HepG2 (cell line): ENCODE data around the gene SPACA4. TPM values are rescaled to one million over a fixed set of nuclear protein-coding genes. Genes with fewer than 3 reads are reported as not detected.

Experiments used
- ATAC-seq: fragments of 200-7000 bp; cut with Tn5 transposase; 3 replicates; pipeline ENCODE4 v1.9.1; 2020; ENCODE audit warnings: mild to moderate bottlenecking, moderate library complexity
- BruUV-seq: library from RNA; stranded (reverse); fragments of 400-500 nt; replicated peaks from 2 replicates; lab custom pipeline; 2021; lab: Mats Ljungman, UMichigan
- CTCF ChIA-PET: fragments of 300-600 bp; formaldehyde crosslinking; extraction: SDS; loops from one replicate; lab custom pipeline; 2021; ENCODE audit warnings: low total read pairs, inconsistent platforms, low intra/inter-chr PET ratio; lab: Yijun Ruan, JAX
- POLR2A ChIA-PET: fragments of 350-600 bp; sonication (Branson Sonifier 250); formaldehyde crosslinking; loops from one replicate; lab custom pipeline; 2020; ENCODE audit warnings: antibody characterized with exemption, inconsistent platforms; lab: Yijun Ruan, JAX
- DNase-seq: peaks from one replicate; pipeline ENCODE4 v3.0.0-alpha.2; 2015; ENCODE audit warnings: low spot score
- FAIRE-seq: peaks from 3 replicates; lab custom pipeline; 2011; peaks lifted over from hg19 to GRCh38; lab: Jason Lieb, UNC
- H2AFZ ChIP-seq: one replicate; pipeline ENCODE4 v1.6.1; 2011; ENCODE audit warnings: low read length, inconsistent platforms
- H3K27ac ChIP-seq: fragments of 300-600 bp; 3 replicates; pipeline ENCODE4 v1.8.0; 2011; ENCODE audit warnings: mixed run types, mild to moderate bottlenecking, mixed read lengths, low read length, inconsistent platforms; ENCODE audit not compliant: insufficient read depth; ENCODE audit errors: extremely low read length
- H3K27me3 ChIP-seq, 2 experiments: fragments of 200-600 bp in 1 of 2; 2 replicates in 1 of 2; 3 replicates in 1 of 2; pipeline versions ENCODE4 v1.6.0 to v1.8.0; 2011; ENCODE audit warnings: low read length in 2 of 2, mild to moderate bottlenecking in 2 of 2, moderate library complexity in 2 of 2, inconsistent platforms in 1 of 2; ENCODE audit not compliant: insufficient read depth in 2 of 2, control insufficient read depth in 1 of 2
- H3K36me3 ChIP-seq, 2 experiments: fragments of 200-600 bp in 1 of 2; replicated peaks in 1 of 2; 2 replicates in 1 of 2; 3 replicates in 1 of 2; pipeline versions ENCODE4 v1.5.1 to v1.8.0; 2011; ENCODE audit warnings: low read length in 2 of 2, inconsistent platforms in 1 of 2; ENCODE audit not compliant: insufficient read depth in 2 of 2, control insufficient read depth in 1 of 2
- H3K4me1 ChIP-seq: 2 replicates; pipeline ENCODE4 v1.5.1; 2012; ENCODE audit warnings: low read length, inconsistent platforms; ENCODE audit not compliant: insufficient read depth
- H3K4me2 ChIP-seq: 2 replicates; pipeline ENCODE4 v1.6.0; 2011; ENCODE audit warnings: low read depth, low read length, inconsistent platforms
- H3K4me3 ChIP-seq, 3 experiments: fragments of 200-600 bp in 1 of 3; sonication (generic), shearing (Covaris generic) in 1 of 3; replicated peaks in 1 of 3; 2 replicates each; pipeline ENCODE4 v1.5.1; 2011 to 2016; ENCODE audit warnings: low read length in 3 of 3, inconsistent platforms in 2 of 3, low read depth in 2 of 3, mild to moderate bottlenecking in 2 of 3, control low read depth in 1 of 3, mixed read lengths in 1 of 3; ENCODE audit not compliant: insufficient read depth in 1 of 3
- H3K79me2 ChIP-seq: one replicate; pipeline ENCODE4 v1.6.1; 2011; ENCODE audit warnings: low read length, inconsistent platforms; ENCODE audit not compliant: insufficient read depth
- H3K9ac ChIP-seq: 2 replicates; pipeline ENCODE4 v1.6.0; 2011; ENCODE audit warnings: mild to moderate bottlenecking, low read depth, low read length, inconsistent platforms; ENCODE audit not compliant: insufficient read depth
- H3K9me3 ChIP-seq: 2 replicates; pipeline ENCODE4 v1.5.1; 2012; ENCODE audit warnings: mild to moderate bottlenecking, low read length
- H4K20me1 ChIP-seq: 2 replicates; pipeline ENCODE4 v1.6.0; 2011; ENCODE audit warnings: inconsistent platforms, mild to moderate bottlenecking, low read length, moderate library complexity; ENCODE audit not compliant: insufficient read depth
- AKAP8 ChIP-seq: sonication (generic); formaldehyde crosslinking; IDR thresholded peaks from 2 replicates; pipeline ENCODE4 v1.5.1; 2020; ENCODE audit warnings: mild to moderate bottlenecking, missing genetic modification reagents
- ATRX ChIP-seq: sonication (generic); formaldehyde crosslinking; IDR thresholded peaks from 2 replicates; pipeline ENCODE4 v1.4.0; 2020; ENCODE audit warnings: missing genetic modification reagents, borderline replicate concordance
- BORCS8-MEF2B ChIP-seq: sonication (generic); formaldehyde crosslinking; IDR thresholded peaks from 2 replicates; pipeline ENCODE4 v1.8.0; 2022; ENCODE audit warnings: mild to moderate bottlenecking, missing genetic modification reagents
- HOXA3 ChIP-seq: sonication (generic); formaldehyde crosslinking; IDR thresholded peaks from 2 replicates; pipeline ENCODE4 v1.5.0; 2020; ENCODE audit warnings: missing genetic modification reagents
- KDM4B ChIP-seq: sonication (generic); formaldehyde crosslinking; IDR thresholded peaks from 2 replicates; pipeline ENCODE4 v1.4.0; 2020; ENCODE audit warnings: missing genetic modification reagents
- PATZ1 ChIP-seq: sonication (generic); formaldehyde crosslinking; IDR thresholded peaks from 2 replicates; pipeline ENCODE4 v1.4.0; 2020; ENCODE audit warnings: missing genetic modification reagents
- RAD51 ChIP-seq: fragments of 450-650 bp; IDR thresholded peaks from 2 replicates; pipeline ENCODE4 v1.6.1; 2016; ENCODE audit warnings: borderline replicate concordance
- RFX1 ChIP-seq: fragments of 450-650 bp; IDR thresholded peaks from 2 replicates; pipeline ENCODE4 v1.6.1; 2017
- SRF ChIP-seq: IDR thresholded peaks from 2 replicates; pipeline ENCODE4 v1.6.1; 2011; ENCODE audit warnings: mild to moderate bottlenecking, low read depth, low read length, moderate library complexity
- ZFP62 ChIP-seq: sonication (generic); formaldehyde crosslinking; IDR thresholded peaks from 2 replicates; pipeline ENCODE4 v1.4.0; 2020; ENCODE audit warnings: missing genetic modification reagents
- ZFX ChIP-seq: sonication (generic); formaldehyde crosslinking; IDR thresholded peaks from 2 replicates; pipeline ENCODE4 v1.4.0; 2020; ENCODE audit warnings: mild to moderate bottlenecking, low read depth, missing genetic modification reagents, moderate library complexity
- ZFY ChIP-seq: sonication (generic); formaldehyde crosslinking; IDR thresholded peaks from 2 replicates; pipeline ENCODE4 v1.4.0; 2020; ENCODE audit warnings: missing genetic modification reagents
- ZNF138 ChIP-seq: sonication (generic); formaldehyde crosslinking; IDR thresholded peaks from 2 replicates; pipeline ENCODE4 v1.5.0; 2020; ENCODE audit warnings: mild to moderate bottlenecking, low read depth, missing genetic modification reagents
- ZNF281 ChIP-seq: sonication (generic); formaldehyde crosslinking; IDR thresholded peaks from 2 replicates; pipeline ENCODE4 v1.4.0; 2020; ENCODE audit warnings: missing genetic modification reagents, borderline replicate concordance
- ZNF292 ChIP-seq: sonication (generic); formaldehyde crosslinking; IDR thresholded peaks from 2 replicates; pipeline ENCODE4 v1.8.1; 2022; ENCODE audit warnings: mild to moderate bottlenecking, low read depth, missing genetic modification reagents, borderline replicate concordance
- ZNF354B ChIP-seq: sonication (generic); formaldehyde crosslinking; IDR thresholded peaks from 2 replicates; pipeline ENCODE4 v1.8.0; 2022; ENCODE audit warnings: mild to moderate bottlenecking, missing genetic modification reagents
- ZNF83 ChIP-seq: sonication (generic); formaldehyde crosslinking; IDR thresholded peaks from 2 replicates; pipeline ENCODE4 v1.4.0; 2020; ENCODE audit warnings: missing genetic modification reagents, mild to moderate bottlenecking, borderline replicate concordance
- ZNF839 ChIP-seq: sonication (generic); formaldehyde crosslinking; IDR thresholded peaks from 2 replicates; pipeline ENCODE4 v1.4.0; 2020; ENCODE audit warnings: missing genetic modification reagents, mild to moderate bottlenecking, borderline replicate concordance
- WGBS: methylation state at CpG from one replicate; pipeline ENCODE4 v1.1.6; 2017; ENCODE audit warnings: low lambda C conversion rate; 5-methylcytosine and 5-hydroxymethylcytosine counted together
- in situ Hi-C: cut with HindIII; loops from 2 replicates; pipeline ENCODE4 v1.10.0; 2017; ENCODE audit warnings: low pct_unique_long_range_greater_than_20kb; ENCODE audit not compliant: extremely low pct_ligation_motif_present
- intact Hi-C: fragments of 100-400 bp; cut with micrococcal nuclease; formaldehyde crosslinking; loops from one replicate; pipeline ENCODE4 v1.10.0; 2022; ENCODE audit not compliant: unreplicated experiment
- polyA plus RNA-seq, 8 experiments: library from polyadenylated mRNA; depleted of rRNA in 3 of 8; stranded (reverse) in 7 of 8; unstranded in 1 of 8; fragments of >200 nt; fragmentation: Illumina TruSeq in 4 of 8; extraction: Trizol in 4 of 8; gene quantifications; 2 replicates each; pipeline versions ENCODE4 v1.2.1 to v1.2.3, GENCODE V29; 2011 to 2016; ENCODE audit warnings: low read depth in 4 of 8, missing spikeins in 1 of 8, mixed read lengths in 1 of 8; ENCODE audit not compliant: insufficient read depth in 1 of 8
- total RNA-seq, 5 experiments: library from RNA; depleted of rRNA; stranded (reverse); fragments of >200 nt; fragmentation: Illumina TruSeq; extraction: Trizol; gene quantifications; 2 replicates each; pipeline ENCODE4 v1.2.3, GENCODE V29; 2016; ENCODE audit warnings: low read depth in 1 of 5
- TF ChIP-seq, protein P1 (sequence below): sonication (generic); formaldehyde crosslinking; IDR thresholded peaks from 2 replicates; pipeline ENCODE4 v1.4.0; 2020; ENCODE audit warnings: missing genetic modification reagents

The SPACA4 gene
- total and polyA plus RNA-seq, 2 of the 13 experiments (the other 11 are each of a cell fraction or from before 2014, with no cell fraction given), result not detected

DNA sequence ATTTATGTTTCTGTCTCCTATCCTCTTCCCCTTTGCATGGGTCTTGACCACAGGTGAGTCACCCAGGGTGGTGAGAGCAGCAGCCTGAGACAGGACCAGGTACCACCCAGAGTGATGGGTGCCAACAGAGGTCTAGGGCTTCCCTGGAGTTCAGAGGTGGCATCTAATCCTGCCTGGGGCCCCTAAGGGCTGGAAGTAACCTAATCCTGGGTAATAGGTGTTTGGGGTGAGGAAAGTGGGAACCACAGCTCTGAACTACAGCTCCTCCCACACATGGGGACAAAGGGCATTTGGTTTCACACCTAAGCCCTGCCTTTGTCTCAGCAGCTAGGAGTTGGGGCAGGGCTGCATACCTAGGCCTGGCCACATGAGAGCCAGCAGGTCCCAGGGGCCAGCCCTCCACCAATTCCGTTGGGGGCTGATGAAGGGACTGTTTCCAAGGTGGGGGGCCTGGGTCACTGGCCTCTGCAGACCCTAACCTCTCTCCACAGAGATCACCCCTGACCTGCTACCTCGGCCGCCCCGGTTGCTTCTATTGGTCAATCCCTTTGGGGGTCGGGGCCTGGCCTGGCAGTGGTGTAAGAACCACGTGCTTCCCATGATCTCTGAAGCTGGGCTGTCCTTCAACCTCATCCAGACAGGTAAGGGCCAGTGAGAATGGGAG is 20.8 kb downstream of the SPACA4 start:
- peak; percentile 73 for DNase-seq
- H3K27ac ChIP-seq, result peak overlapping the region; percentile 69
- CTCF ChIA-PET, result no interaction called here
- TF ChIP-seq ZNF281 (CRISPR knock-in tag), result no peak
- TF ChIP-seq RFX1, result no peak
- TF ChIP-seq, protein P1, sequence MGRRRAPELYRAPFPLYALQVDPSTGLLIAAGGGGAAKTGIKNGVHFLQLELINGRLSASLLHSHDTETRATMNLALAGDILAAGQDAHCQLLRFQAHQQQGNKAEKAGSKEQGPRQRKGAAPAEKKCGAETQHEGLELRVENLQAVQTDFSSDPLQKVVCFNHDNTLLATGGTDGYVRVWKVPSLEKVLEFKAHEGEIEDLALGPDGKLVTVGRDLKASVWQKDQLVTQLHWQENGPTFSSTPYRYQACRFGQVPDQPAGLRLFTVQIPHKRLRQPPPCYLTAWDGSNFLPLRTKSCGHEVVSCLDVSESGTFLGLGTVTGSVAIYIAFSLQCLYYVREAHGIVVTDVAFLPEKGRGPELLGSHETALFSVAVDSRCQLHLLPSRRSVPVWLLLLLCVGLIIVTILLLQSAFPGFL (CRISPR knock-in tag), result no peak
- peak; percentile 80 for TF ChIP-seq ZFX (CRISPR knock-in tag)
- peak; percentile 84 for TF ChIP-seq ZFY
- no peak for TF ChIP-seq RAD51
- no peak for TF ChIP-seq ZNF354B (CRISPR knock-in tag)
- TF ChIP-seq ZNF83 (CRISPR knock-in tag), result no peak
- TF ChIP-seq ZFP62 (CRISPR knock-in tag), result no peak
- TF ChIP-seq HOXA3 (CRISPR knock-in tag), result peak; percentile 40; the same call in 1 of the 2 replicates
- TF ChIP-seq ATRX, result no peak
- TF ChIP-seq BORCS8-MEF2B (CRISPR knock-in tag), result no peak
- TF ChIP-seq AKAP8 (CRISPR knock-in tag), result no peak
- no peak for TF ChIP-seq ZNF138 (CRISPR knock-in tag)
- peak; percentile 28; the same call in 1 of the 2 replicates for TF ChIP-seq PATZ1 (CRISPR knock-in tag)
- TF ChIP-seq ZNF292 (CRISPR knock-in tag), result no peak
- TF ChIP-seq ZNF839 (CRISPR knock-in tag), result no peak
- TF ChIP-seq SRF, result no peak
- no peak for TF ChIP-seq KDM4B (CRISPR knock-in tag)

More for the DNA sequence above, 20.8 kb downstream of the SPACA4 start:
- H4K20me1 ChIP-seq, result no peaks in the 10 kb centered on the region
- ATAC-seq (peak; percentile 58), FAIRE-seq (peak; percentile 43)
- intact Hi-C loops, result no loop called here
- no peak overlapping the region for H3K4me3 ChIP-seq
- no peaks in the 10 kb centered on the region for H3K27me3 ChIP-seq
- no peaks in the 10 kb centered on the region for H3K79me2 ChIP-seq
- no peaks in the 10 kb centered on the region for H3K36me3 ChIP-seq
- WGBS, result no CpG with 5 or more reads among the region's 6 CpGs
- H3K9ac ChIP-seq, result peak overlapping the region; percentile 26
- BruUV-seq, result TSS peak; percentile 41
- no peak overlapping the region for H2AFZ ChIP-seq
- POLR2A ChIA-PET, result interaction anchor here (0.9 to 1.8 kb wide), 3 partner anchors 8 to 19 kb away, joined by 4 to 20 read pairs (median 4); partner anchors contain the start of genes DBP, RPL18 and SPHK2
- peaks cover 52% of the 10 kb centered on the region for H3K4me1 ChIP-seq
- H3K4me2 ChIP-seq, result peak overlapping the region; percentile 32; the same call in 1 of the 2 replicates
- no peaks in the 10 kb centered on the region for H3K9me3 ChIP-seq
- in situ Hi-C loops, result no loop called here
